ENCODE measurements around the gene PARP11. TPM values are rescaled to one million over a fixed set of nuclear protein-coding genes. Genes with fewer than 3 reads are reported as not detected.

Gene PARP11
- polyA plus RNA-seq, 4 donors = 15.2 to 18.3 (median 16.2) TPM

- DNase-seq (ENCODE audit: low read depth in 4 of 4, low spot score in 2 of 4) = no peak
Measured at GRCh38 chr12:3777206-3777809, 95.9 kb downstream of the PARP11 start.

- no peak for DNase-seq (ENCODE audit: low read depth in 4 of 4, low spot score in 2 of 4)
Measured at GRCh38 chr12:3775385-3776035, 97.7 kb downstream of the PARP11 start.

GRCh38 chr12:3772380-3772779 is 100.8 kb downstream of the PARP11 start:
- DNase-seq (ENCODE audit: low read depth in 4 of 4, low spot score in 2 of 4) = no peak

GRCh38 chr12:3771853-3772252 is 101.3 kb downstream of the PARP11 start:
- DNase-seq (ENCODE audit: low read depth in 4 of 4, low spot score in 2 of 4) = no peak

- no peak for DNase-seq (ENCODE audit: low read depth in 4 of 4, low spot score in 2 of 4)
Measured at GRCh38 chr12:3770891-3771290, 102.3 kb downstream of the PARP11 start.

- no peak for DNase-seq (ENCODE audit: low read depth in 4 of 4, low spot score in 2 of 4)
Measured at GRCh38 chr12:3768911-3769447, 104.2 kb downstream of the PARP11 start.

GRCh38 chr12:3761116-3761735 is 112.0 kb downstream of the PARP11 start:
- DNase-seq (ENCODE audit: low read depth in 4 of 4, low spot score in 2 of 4) = no peak

GRCh38 chr12:3759878-3760277 is 113.3 kb downstream of the PARP11 start:
- no peak for DNase-seq (ENCODE audit: low read depth in 4 of 4, low spot score in 2 of 4)

Other genes starting within 250 kb of the PARP11 start
- gene CRACR2A, start 120.3 kb downstream of the PARP11 start, polyA plus RNA-seq (ENCODE audit: insufficient read length in 4 of 4) = 1 to 10 TPM; 1.4 to 1.8 (median 1.5) TPM

Data from left renal cortex interstitium (tissue), 4 donors.